ENCODE measurements around the gene WNT3. TPM values are rescaled to one million over a fixed set of nuclear protein-coding genes. Genes with fewer than 3 reads are reported as not detected.

The WNT3 gene
- total RNA-seq, 1 donor from 2014 or later: 2.0 TPM

DNA sequence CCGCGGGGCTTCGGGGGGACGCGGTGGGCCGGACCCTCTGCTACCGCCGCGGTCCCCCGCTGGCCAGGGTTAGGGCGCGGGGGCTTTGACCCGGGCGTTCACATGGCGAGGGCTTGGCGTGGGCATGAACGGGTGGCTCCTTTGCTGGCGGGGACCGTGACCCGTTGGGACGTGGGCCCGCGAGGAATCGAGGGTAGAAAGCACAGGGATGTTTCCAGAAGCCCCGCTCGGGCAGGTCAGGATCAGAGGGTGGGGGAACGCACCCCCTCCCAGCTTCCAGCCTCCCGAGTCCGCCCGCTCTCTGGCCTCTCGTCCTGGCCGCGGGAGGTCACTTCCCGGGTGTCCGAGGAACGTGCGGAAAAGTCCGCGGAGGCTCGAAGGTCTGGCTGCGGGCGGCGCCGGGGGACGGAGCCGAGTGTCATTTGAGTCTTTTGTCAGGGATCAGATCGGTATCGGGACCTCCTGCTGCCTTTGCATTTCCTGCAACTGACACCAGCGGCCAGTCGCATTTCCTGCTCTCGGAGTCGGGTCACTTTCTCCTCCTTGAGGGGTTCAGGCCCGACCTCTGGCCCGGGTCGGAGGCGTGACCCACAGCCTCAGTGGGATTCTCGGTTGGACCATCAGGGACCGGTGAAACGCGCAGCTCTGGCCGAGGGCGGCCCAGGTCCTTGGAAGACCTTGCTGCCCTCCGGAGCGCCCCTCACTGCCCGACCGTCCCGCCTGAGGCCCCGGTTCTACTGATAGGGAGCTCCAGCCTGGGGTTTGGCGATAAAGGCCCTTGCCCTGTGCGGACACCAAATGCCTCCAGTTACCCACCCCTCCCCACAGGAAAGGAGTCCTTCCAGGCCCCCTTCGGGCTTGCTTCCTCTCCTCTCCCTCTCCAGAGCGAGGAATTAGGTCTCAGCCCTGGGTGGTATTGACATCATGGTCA, 702 bp upstream of the WNT3 start:
- no peaks in the 10 kb centered on the region for H3K9me3 Mint-ChIP-seq (ENCODE audit: unreplicated experiment)
- H3K27ac Mint-ChIP-seq (ENCODE audit: unreplicated experiment): no peak overlapping the region
- H3K4me1 Mint-ChIP-seq (ENCODE audit: unreplicated experiment): peaks cover 15% of the 10 kb centered on the region
- DNase-seq (ENCODE audit: extremely low spot score, unreplicated experiment): no peak
- H3K27me3 Mint-ChIP-seq (ENCODE audit: unreplicated experiment): peaks cover 46% of the 10 kb centered on the region
- no peaks in the 10 kb centered on the region for H3K36me3 Mint-ChIP-seq (ENCODE audit: unreplicated experiment)
- peak overlapping the region; percentile 59 for H3K4me3 Mint-ChIP-seq (ENCODE audit: unreplicated experiment)
- TF ChIP-seq, protein P1, sequence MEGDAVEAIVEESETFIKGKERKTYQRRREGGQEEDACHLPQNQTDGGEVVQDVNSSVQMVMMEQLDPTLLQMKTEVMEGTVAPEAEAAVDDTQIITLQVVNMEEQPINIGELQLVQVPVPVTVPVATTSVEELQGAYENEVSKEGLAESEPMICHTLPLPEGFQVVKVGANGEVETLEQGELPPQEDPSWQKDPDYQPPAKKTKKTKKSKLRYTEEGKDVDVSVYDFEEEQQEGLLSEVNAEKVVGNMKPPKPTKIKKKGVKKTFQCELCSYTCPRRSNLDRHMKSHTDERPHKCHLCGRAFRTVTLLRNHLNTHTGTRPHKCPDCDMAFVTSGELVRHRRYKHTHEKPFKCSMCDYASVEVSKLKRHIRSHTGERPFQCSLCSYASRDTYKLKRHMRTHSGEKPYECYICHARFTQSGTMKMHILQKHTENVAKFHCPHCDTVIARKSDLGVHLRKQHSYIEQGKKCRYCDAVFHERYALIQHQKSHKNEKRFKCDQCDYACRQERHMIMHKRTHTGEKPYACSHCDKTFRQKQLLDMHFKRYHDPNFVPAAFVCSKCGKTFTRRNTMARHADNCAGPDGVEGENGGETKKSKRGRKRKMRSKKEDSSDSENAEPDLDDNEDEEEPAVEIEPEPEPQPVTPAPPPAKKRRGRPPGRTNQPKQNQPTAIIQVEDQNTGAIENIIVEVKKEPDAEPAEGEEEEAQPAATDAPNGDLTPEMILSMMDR (IDR thresholded peaks at IDR 0.05): no peak

DNA sequence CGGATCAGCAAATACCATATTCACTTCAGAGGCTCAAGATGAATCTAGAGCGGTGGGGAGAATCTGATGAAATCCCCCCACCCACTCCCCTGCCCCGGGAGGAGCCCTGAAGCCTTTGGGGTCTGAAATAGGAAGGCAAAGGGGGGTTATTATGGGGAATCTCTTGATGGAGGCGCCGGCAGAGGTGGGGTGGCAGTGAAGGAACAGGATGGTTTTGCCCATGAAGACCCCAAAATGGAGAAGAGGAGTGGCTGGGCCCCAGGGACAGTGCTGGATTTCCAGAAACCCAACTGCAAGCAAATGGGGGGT, 637 bp downstream of the WNT3 start:
- H3K27me3 Mint-ChIP-seq (ENCODE audit: unreplicated experiment): peaks cover 58% of the 10 kb centered on the region
- no peaks in the 10 kb centered on the region for H3K36me3 Mint-ChIP-seq (ENCODE audit: unreplicated experiment)
- DNase-seq (ENCODE audit: extremely low spot score, unreplicated experiment): no peak
- H3K4me3 Mint-ChIP-seq (ENCODE audit: unreplicated experiment): peak overlapping the region; percentile 22
- TF ChIP-seq, protein P1 (IDR thresholded peaks at IDR 0.05): no peak
- peaks cover 15% of the 10 kb centered on the region for H3K4me1 Mint-ChIP-seq (ENCODE audit: unreplicated experiment)
- no peak overlapping the region for H3K27ac Mint-ChIP-seq (ENCODE audit: unreplicated experiment)
- H3K9me3 Mint-ChIP-seq (ENCODE audit: unreplicated experiment): no peaks in the 10 kb centered on the region

DNA sequence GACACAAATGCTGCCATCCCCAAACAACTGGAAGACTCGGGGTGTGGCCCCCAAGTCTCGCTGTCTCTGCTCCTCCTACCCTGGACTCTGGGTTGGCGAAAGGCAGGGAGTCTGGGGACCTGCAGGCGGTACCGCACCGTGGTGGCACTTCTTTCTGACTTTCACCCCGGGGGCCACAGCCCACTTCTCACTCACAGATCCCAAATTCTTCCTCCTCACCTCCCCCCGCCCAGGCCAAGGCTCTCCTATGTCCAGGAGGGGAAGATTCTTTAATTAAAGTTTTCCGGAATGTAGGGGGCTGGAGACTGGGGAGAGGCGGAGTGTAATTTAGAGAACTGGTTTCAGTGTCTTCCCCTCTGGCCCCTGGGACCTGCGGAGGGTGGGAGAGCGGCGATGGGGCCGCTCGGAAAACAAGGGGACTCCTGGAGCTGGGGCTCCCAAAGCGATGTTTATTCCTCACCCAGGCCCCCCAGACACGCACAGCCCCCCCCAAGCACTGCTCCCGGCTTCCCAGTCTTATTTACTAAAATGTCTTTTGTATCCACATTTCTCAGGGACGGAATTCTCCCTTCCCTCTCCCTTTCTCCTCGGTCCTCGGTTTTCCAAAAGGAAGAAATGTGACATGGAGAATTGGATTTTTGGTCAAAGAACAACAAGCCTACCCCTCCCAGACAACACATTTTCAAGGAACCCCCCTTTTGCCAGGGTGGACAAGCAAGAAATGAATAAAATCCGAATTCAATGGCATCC, 1.2 kb downstream of the WNT3 start:
- H3K9me3 Mint-ChIP-seq (ENCODE audit: unreplicated experiment): no peaks in the 10 kb centered on the region
- peaks cover 61% of the 10 kb centered on the region for H3K27me3 Mint-ChIP-seq (ENCODE audit: unreplicated experiment)
- TF ChIP-seq, protein P1 (IDR thresholded peaks at IDR 0.05): no peak
- H3K27ac Mint-ChIP-seq (ENCODE audit: unreplicated experiment): no peak overlapping the region
- peak overlapping the region; percentile 22 for H3K4me3 Mint-ChIP-seq (ENCODE audit: unreplicated experiment)
- H3K4me1 Mint-ChIP-seq (ENCODE audit: unreplicated experiment): peaks cover 15% of the 10 kb centered on the region
- no peak for DNase-seq (ENCODE audit: extremely low spot score, unreplicated experiment)
- H3K36me3 Mint-ChIP-seq (ENCODE audit: unreplicated experiment): no peaks in the 10 kb centered on the region

DNA sequence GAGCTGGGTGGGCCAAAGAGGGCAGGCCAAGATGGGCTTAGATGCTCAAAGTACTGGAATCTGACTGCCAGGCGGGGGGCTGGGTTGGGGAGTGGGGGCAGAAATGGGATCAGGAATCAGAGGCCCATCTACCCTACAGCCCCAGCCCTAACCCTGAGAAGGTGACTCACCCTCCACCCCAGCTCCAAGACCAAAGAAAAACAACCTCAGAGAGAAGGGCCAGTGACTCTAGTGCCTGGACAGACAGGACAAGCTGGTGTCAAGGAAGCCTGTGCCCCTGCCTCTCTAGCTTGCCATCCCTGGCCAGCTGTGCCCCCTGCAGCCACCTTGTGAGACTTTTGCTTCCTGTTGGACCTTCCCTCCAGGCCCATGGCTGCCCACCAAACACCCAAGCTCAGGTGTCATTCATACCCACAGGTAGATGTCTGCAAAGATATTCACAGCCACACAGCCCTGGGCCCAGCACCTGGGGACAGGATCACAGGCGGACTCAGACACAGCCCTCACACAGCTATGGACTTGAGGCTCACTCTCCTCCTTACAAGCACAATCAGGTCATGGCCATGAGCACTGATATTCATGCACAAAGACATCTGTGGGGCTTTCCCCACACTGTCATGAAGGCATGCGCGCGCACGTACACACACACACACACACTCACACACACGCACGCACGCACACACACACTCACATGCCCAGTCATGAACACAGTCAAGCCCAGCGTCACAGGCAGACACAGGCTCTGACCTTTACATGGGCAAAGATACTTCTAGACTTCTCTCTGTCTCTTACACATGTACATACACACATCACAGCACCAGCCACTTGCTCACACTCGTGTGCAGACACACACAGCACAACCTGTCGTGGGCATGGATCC, 2.8 kb downstream of the WNT3 start:
- Mint-ChIP-seq H3K36me3 (ENCODE audit: unreplicated experiment) (no peaks in the 10 kb centered on the region), H3K4me1 (ENCODE audit: unreplicated experiment) (peaks cover 15% of the 10 kb centered on the region), H3K9me3 (ENCODE audit: unreplicated experiment) (no peaks in the 10 kb centered on the region), H3K27ac (ENCODE audit: unreplicated experiment) (no peak overlapping the region), H3K4me3 (ENCODE audit: unreplicated experiment) (no peak overlapping the region), H3K27me3 (ENCODE audit: unreplicated experiment) (peaks cover 54% of the 10 kb centered on the region)
- no peak for DNase-seq (ENCODE audit: extremely low spot score, unreplicated experiment)
- TF ChIP-seq, protein P1 (IDR thresholded peaks at IDR 0.05): no peak
